ENCODE data around the gene GJB1. TPM values are rescaled to one million over a fixed set of nuclear protein-coding genes. Genes with fewer than 3 reads are reported as not detected.

The GJB1 gene
- total and polyA plus RNA-seq, 9 of the 15 experiments (the other 6 are each of a cell fraction or from before 2014, with no cell fraction given): 0.11 TPM; not detected in 8

- H3K9ac ChIP-seq (ENCODE audit: insufficient read depth in 1 of 2, low read depth in 2 of 2, low read length in 2 of 2): no peak overlapping the region
- POLR2A ChIA-PET: no interaction called here
- no peaks in the 10 kb centered on the region for H3K9me1 ChIP-seq (ENCODE audit: control insufficient read depth, insufficient read depth, low read length)
- H3K27ac ChIP-seq (ENCODE audit: extremely low read depth, low read depth, low read length): no peak overlapping the region
- no peak for FAIRE-seq
- H3K4me2 ChIP-seq (ENCODE audit: insufficient read depth, low read length): no peak overlapping the region
- H4K20me1 ChIP-seq (replicated peaks; ENCODE audit: control insufficient read depth, insufficient read depth, low read length): no peaks in the 10 kb centered on the region
- H3K27me3 ChIP-seq (ENCODE audit: control insufficient read depth in 2 of 2, insufficient read depth in 2 of 2, low read length in 2 of 2): peaks cover 0 to 31% of the 10 kb centered on the region in 2 experiments; a peak in 4 of 5 replicates
- ATAC-seq: no peak
- CTCF ChIA-PET (ENCODE audit: low intra/inter-chr PET ratio): no interaction called here
- intact Hi-C loops (cut with micrococcal nuclease): no loop called here
- no TSS peak for BruUV-seq (replicated peaks)
- H2AFZ ChIP-seq (ENCODE audit: low read depth, low read length): no peak overlapping the region
- TF ChIP-seq, protein P1, sequence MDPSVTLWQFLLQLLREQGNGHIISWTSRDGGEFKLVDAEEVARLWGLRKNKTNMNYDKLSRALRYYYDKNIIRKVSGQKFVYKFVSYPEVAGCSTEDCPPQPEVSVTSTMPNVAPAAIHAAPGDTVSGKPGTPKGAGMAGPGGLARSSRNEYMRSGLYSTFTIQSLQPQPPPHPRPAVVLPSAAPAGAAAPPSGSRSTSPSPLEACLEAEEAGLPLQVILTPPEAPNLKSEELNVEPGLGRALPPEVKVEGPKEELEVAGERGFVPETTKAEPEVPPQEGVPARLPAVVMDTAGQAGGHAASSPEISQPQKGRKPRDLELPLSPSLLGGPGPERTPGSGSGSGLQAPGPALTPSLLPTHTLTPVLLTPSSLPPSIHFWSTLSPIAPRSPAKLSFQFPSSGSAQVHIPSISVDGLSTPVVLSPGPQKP (CRISPR knock-in tag; IDR thresholded peaks at IDR 0.05): no peak
- TF ChIP-seq TEAD4 (IDR thresholded peaks at IDR 0.05; ENCODE audit: low read length) (no peak), TEAD4 (CRISPR knock-in tag; IDR thresholded peaks at IDR 0.05; ENCODE audit: borderline replicate concordance) (no peak), BRF1 (IDR thresholded peaks at IDR 0.05; ENCODE audit: borderline replicate concordance, extremely low read depth, insufficient read length) (no peak), BCL6 (CRISPR knock-in tag; IDR thresholded peaks at IDR 0.05) (no peak), L3MBTL2 (IDR thresholded peaks at IDR 0.05) (no peak), HSF4 (CRISPR knock-in tag; IDR thresholded peaks at IDR 0.05; ENCODE audit: borderline replicate concordance) (no peak), ZNF551 (CRISPR knock-in tag; IDR thresholded peaks at IDR 0.05) (no peak), BRD9 (IDR thresholded peaks at IDR 0.05; ENCODE audit: low read depth, partially characterized antibody) (no peak), ZSCAN32 (CRISPR knock-in tag; IDR thresholded peaks at IDR 0.05) (no peak), ZNF316 (IDR thresholded peaks at IDR 0.05) (no peak), NFE2L1 (tag; IDR thresholded peaks at IDR 0.05; ENCODE audit: borderline replicate concordance, low read depth) (no peak), NEUROD1 (IDR thresholded peaks at IDR 0.05; ENCODE audit: borderline replicate concordance, low read depth, low read length, partially characterized antibody) (no peak)
- H3K4me3 ChIP-seq: no peak overlapping the region
- no peaks in the 10 kb centered on the region for H3K4me1 ChIP-seq (replicated peaks in 1 of 2; ENCODE audit: control insufficient read depth in 2 of 2, insufficient read depth in 2 of 2, low read length in 2 of 2)
- in situ Hi-C loops (cut with MboI): no loop called here
- no peaks in the 10 kb centered on the region for H3K79me2 ChIP-seq (ENCODE audit: control insufficient read depth, insufficient read depth, low read length)
- H3K9me3 ChIP-seq (replicated peaks; ENCODE audit: control insufficient read depth, insufficient read depth, low read depth, low read length): no peaks in the 10 kb centered on the region
- H3K36me3 ChIP-seq (ENCODE audit: control insufficient read depth, insufficient read depth, low read length): no peaks in the 10 kb centered on the region
- DNase-seq (ENCODE audit: extremely low read depth in 1 of 4, low spot score in 3 of 4): no peak
- 37% methylated on average over 5 of the region's 5 CpGs for WGBS (ENCODE audit: insufficient coverage, low coverage, missing lambda C conversion rate)
Measured at GRCh38 chrX:71212536-71212935, 10.5 kb upstream of the GJB1 start.

Data from K562 (cell line).